HEK293 (cell line): ENCODE measurements around the gene NPRL2.

Experiments used
- CTCF ChIA-PET: fragments of 350-600 bp; formaldehyde crosslinking; extraction: SDS; loops from one replicate; lab custom pipeline; 2021; ENCODE audit warnings: antibody characterized with exemption; lab: Yijun Ruan, JAX
- POLR2A ChIA-PET: fragments of 300-600 bp; formaldehyde crosslinking; extraction: SDS; loops from one replicate; lab custom pipeline; 2020; ENCODE audit warnings: antibody characterized with exemption, inconsistent platforms; lab: Yijun Ruan, JAX
- H3K27ac ChIP-seq: fragments of 200-500 bp; sonication (Bioruptor generic); 2 replicates; pipeline ENCODE4 v1.5.1; 2014; ENCODE audit warnings: low read depth, low read length, control low read depth, inconsistent platforms; ENCODE audit errors: extremely low read depth
- H3K36me3 ChIP-seq, 2 experiments: fragments of 200-500 bp in 1 of 2; sonication (Bioruptor generic) in 1 of 2; 1 replicate in 1 of 2; 2 replicates in 1 of 2; pipeline ENCODE4 v1.5.1; 2014 to 2017; ENCODE audit warnings: inconsistent platforms in 2 of 2, low read length in 2 of 2; ENCODE audit not compliant: control insufficient read depth in 2 of 2, insufficient read depth in 1 of 2
- H3K4me1 ChIP-seq: fragments of 200-500 bp; sonication (Bioruptor generic); 2 replicates; pipeline ENCODE4 v1.5.1; 2014; ENCODE audit warnings: mild to moderate bottlenecking, low read length, inconsistent platforms; ENCODE audit not compliant: control insufficient read depth, insufficient read depth
- H3K4me3 ChIP-seq: 2 replicates; pipeline ENCODE4 v1.5.1; 2011; ENCODE audit warnings: low read depth, mild to moderate bottlenecking, control low read depth, low read length, moderate library complexity
- H3K9me3 ChIP-seq: fragments of 200-500 bp; sonication (Bioruptor generic); 2 replicates; pipeline ENCODE4 v1.5.1; 2014; ENCODE audit warnings: low read depth, low read length, inconsistent platforms; ENCODE audit not compliant: control insufficient read depth, insufficient read depth
- GFI1B ChIP-seq: fragments of 450-650 bp; formaldehyde crosslinking; IDR thresholded peaks from 2 replicates; pipeline ENCODE4 v1.5.1; 2016; ENCODE audit warnings: missing biosample characterization, missing genetic modification characterization
- GLIS1 ChIP-seq: fragments of 450-650 bp; formaldehyde crosslinking; IDR thresholded peaks from 2 replicates; pipeline ENCODE4 v1.5.1; 2016; ENCODE audit warnings: missing biosample characterization, missing genetic modification characterization
- HIC1 ChIP-seq: fragments of 450-650 bp; formaldehyde crosslinking; IDR thresholded peaks from 2 replicates; pipeline ENCODE4 v1.5.1; 2016; ENCODE audit warnings: missing biosample characterization, missing genetic modification characterization
- KLF17 ChIP-seq: fragments of 450-650 bp; formaldehyde crosslinking; IDR thresholded peaks from 2 replicates; pipeline ENCODE4 v1.5.1; 2016; ENCODE audit warnings: missing biosample characterization, missing genetic modification characterization
- MEIS1 ChIP-seq: sonication (generic); formaldehyde crosslinking; IDR thresholded peaks from 2 replicates; pipeline ENCODE4 v1.8.1; 2022; ENCODE audit warnings: missing genetic modification reagents, mild to moderate bottlenecking, borderline replicate concordance
- MYNN ChIP-seq: fragments of 450-650 bp; formaldehyde crosslinking; IDR thresholded peaks from 2 replicates; pipeline ENCODE4 v1.5.1; 2016; ENCODE audit warnings: missing biosample characterization, missing genetic modification characterization, borderline replicate concordance
- PRDM6 ChIP-seq: fragments of 450-650 bp; formaldehyde crosslinking; IDR thresholded peaks from 2 replicates; pipeline ENCODE4 v1.5.1; 2017; ENCODE audit warnings: missing biosample characterization, missing genetic modification characterization
- YY1 ChIP-seq: fragments of 450-650 bp; formaldehyde crosslinking; IDR thresholded peaks from 2 replicates; pipeline ENCODE4 v1.5.1; 2018; ENCODE audit warnings: missing biosample characterization, missing genetic modification characterization
- ZNF155 ChIP-seq: fragments of 450-650 bp; formaldehyde crosslinking; IDR thresholded peaks from 2 replicates; pipeline ENCODE4 v1.5.1; 2016; ENCODE audit warnings: missing biosample characterization, missing genetic modification characterization
- ZNF223 ChIP-seq: fragments of 450-650 bp; formaldehyde crosslinking; IDR thresholded peaks from 2 replicates; pipeline ENCODE4 v1.5.1; 2016; ENCODE audit warnings: missing biosample characterization, missing genetic modification characterization
- ZNF311 ChIP-seq: fragments of 450-650 bp; formaldehyde crosslinking; IDR thresholded peaks from 2 replicates; pipeline ENCODE4 v1.5.1; 2017; ENCODE audit warnings: missing biosample characterization, missing genetic modification characterization, borderline replicate concordance
- ZNF350 ChIP-seq: fragments of 450-650 bp; formaldehyde crosslinking; IDR thresholded peaks from 2 replicates; pipeline ENCODE4 v1.5.0; 2017; ENCODE audit warnings: missing biosample characterization, mild to moderate bottlenecking, missing genetic modification characterization
- ZNF596 ChIP-seq: fragments of 450-650 bp; IDR thresholded peaks from 2 replicates; pipeline ENCODE4 v1.5.0; 2018; ENCODE audit warnings: missing biosample characterization, mild to moderate bottlenecking, missing genetic modification characterization, moderate library complexity
- ZNF610 ChIP-seq: fragments of 450-650 bp; formaldehyde crosslinking; IDR thresholded peaks from 2 replicates; pipeline ENCODE4 v1.5.1; 2016; ENCODE audit warnings: missing biosample characterization, missing genetic modification characterization, borderline replicate concordance
- ZNF626 ChIP-seq: fragments of 450-650 bp; sonication (Bioruptor Pico); formaldehyde crosslinking; IDR thresholded peaks from 2 replicates; pipeline ENCODE4 v1.5.1; 2018; ENCODE audit warnings: missing biosample characterization, missing genetic modification characterization, inconsistent platforms
- ZNF776 ChIP-seq: fragments of 450-650 bp; formaldehyde crosslinking; IDR thresholded peaks from 2 replicates; pipeline ENCODE4 v1.5.0; 2017; ENCODE audit warnings: missing biosample characterization, missing genetic modification characterization, borderline replicate concordance
- TF ChIP-seq, protein P1 (sequence below): fragments of 450-650 bp; formaldehyde crosslinking; IDR thresholded peaks from 2 replicates; pipeline ENCODE4 v1.5.1; 2016; ENCODE audit warnings: missing biosample characterization, missing genetic modification characterization
- TF ChIP-seq, protein P2 (sequence below): fragments of 450-650 bp; formaldehyde crosslinking; IDR thresholded peaks from 2 replicates; pipeline ENCODE4 v1.5.1; 2017; ENCODE audit warnings: missing biosample characterization, missing genetic modification characterization
- TF ChIP-seq, protein P3 (sequence below): IDR thresholded peaks from 2 replicates; pipeline ENCODE4 v1.6.1; 2011; ENCODE audit warnings: mild to moderate bottlenecking, low read depth, low read length, borderline replicate concordance
- TF ChIP-seq, protein P4 (sequence below): fragments of 450-650 bp; formaldehyde crosslinking; IDR thresholded peaks from 2 replicates; pipeline ENCODE4 v1.5.1; 2016; ENCODE audit warnings: missing biosample characterization, missing genetic modification characterization

Gene NPRL2

DNA sequence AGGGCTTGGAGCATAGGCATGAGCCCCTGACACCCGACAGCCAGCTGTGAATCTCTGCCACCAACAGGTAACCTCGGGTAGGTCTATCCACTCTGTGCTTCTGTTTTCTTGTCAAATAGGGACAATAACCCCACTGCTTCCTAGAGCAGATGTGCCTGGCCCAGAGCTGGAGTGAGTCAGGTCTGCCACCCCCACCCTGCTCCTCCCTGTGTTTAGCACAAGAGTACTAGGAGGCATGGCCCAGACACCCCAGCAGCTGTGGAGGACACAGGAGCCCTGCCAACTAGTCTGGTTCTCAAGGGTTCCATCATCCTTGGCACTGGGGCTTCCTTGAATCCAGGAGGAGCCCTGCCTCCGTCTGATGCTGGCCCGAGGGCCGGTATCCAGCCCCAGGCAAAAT is 42.5 kb upstream of the NPRL2 start:
- TF ChIP-seq PRDM6 (tag by site-specific recombination) = no peak
- TF ChIP-seq ZNF776 = no peak
- no peak for TF ChIP-seq ZNF350 (tag by site-specific recombination)
- TF ChIP-seq ZNF155 = no peak
- TF ChIP-seq GFI1B (tag by site-specific recombination) = no peak
- TF ChIP-seq GLIS1 (tag by site-specific recombination) = no peak
- TF ChIP-seq, protein P1, sequence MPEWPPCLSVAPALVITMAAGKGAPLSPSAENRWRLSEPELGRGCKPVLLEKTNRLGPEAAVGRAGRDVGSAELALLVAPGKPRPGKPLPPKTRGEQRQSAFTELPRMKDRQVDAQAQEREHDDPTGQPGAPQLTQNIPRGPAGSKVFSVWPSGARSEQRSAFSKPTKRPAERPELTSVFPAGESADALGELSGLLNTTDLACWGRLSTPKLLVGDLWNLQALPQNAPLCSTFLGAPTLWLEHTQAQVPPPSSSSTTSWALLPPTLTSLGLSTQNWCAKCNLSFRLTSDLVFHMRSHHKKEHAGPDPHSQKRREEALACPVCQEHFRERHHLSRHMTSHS (tag by site-specific recombination) = no peak
- TF ChIP-seq ZNF596 (tag by site-specific recombination) = no peak
- no peak for TF ChIP-seq ZNF626 (tag by site-specific recombination)
- TF ChIP-seq ZNF610 (tag by site-specific recombination) = no peak
- TF ChIP-seq MEIS1 = no peak
- TF ChIP-seq, protein P2, sequence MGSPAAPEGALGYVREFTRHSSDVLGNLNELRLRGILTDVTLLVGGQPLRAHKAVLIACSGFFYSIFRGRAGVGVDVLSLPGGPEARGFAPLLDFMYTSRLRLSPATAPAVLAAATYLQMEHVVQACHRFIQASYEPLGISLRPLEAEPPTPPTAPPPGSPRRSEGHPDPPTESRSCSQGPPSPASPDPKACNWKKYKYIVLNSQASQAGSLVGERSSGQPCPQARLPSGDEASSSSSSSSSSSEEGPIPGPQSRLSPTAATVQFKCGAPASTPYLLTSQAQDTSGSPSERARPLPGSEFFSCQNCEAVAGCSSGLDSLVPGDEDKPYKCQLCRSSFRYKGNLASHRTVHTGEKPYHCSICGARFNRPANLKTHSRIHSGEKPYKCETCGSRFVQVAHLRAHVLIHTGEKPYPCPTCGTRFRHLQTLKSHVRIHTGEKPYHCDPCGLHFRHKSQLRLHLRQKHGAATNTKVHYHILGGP = no peak
- TF ChIP-seq, protein P3, sequence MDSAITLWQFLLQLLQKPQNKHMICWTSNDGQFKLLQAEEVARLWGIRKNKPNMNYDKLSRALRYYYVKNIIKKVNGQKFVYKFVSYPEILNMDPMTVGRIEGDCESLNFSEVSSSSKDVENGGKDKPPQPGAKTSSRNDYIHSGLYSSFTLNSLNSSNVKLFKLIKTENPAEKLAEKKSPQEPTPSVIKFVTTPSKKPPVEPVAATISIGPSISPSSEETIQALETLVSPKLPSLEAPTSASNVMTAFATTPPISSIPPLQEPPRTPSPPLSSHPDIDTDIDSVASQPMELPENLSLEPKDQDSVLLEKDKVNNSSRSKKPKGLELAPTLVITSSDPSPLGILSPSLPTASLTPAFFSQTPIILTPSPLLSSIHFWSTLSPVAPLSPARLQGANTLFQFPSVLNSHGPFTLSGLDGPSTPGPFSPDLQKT = no peak
- TF ChIP-seq, protein P4, sequence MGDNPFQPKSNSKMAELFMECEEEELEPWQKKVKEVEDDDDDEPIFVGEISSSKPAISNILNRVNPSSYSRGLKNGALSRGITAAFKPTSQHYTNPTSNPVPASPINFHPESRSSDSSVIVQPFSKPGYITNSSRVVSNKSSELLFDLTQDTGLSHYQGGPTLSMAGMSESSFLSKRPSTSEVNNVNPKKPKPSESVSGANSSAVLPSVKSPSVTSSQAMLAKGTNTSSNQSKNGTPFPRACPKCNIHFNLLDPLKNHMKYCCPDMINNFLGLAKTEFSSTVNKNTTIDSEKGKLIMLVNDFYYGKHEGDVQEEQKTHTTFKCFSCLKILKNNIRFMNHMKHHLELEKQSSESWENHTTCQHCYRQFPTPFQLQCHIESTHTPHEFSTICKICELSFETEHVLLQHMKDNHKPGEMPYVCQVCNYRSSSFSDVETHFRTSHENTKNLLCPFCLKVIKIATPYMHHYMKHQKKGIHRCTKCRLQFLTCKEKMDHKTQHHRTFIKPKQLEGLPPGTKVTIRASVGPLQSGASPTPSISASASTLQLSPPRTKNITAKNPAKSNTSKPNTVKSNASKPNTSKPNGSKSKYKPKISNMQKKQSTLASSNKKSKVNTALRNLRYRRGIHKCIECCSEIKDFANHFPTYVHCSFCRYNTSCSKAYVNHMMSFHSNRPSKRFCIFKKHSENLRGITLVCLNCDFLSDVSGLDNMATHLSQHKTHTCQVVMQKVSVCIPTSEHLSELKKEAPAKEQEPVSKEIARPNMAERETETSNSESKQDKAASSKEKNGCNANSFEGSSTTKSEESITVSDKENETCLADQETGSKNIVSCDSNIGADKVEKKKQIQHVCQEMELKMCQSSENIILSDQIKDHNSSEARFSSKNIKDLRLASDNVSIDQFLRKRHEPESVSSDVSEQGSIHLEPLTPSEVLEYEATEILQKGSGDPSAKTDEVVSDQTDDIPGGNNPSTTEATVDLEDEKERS = no peak
- TF ChIP-seq YY1 (tag by site-specific recombination) = no peak
- TF ChIP-seq ZNF311 (tag by site-specific recombination) = no peak
- TF ChIP-seq KLF17 (tag by site-specific recombination) = no peak
- no peak for TF ChIP-seq MYNN (tag by site-specific recombination)
- TF ChIP-seq HIC1 (tag by site-specific recombination) = no peak
- no peak for TF ChIP-seq ZNF223
- Histone ChIP-seq H3K27ac (no peak overlapping the region), H3K4me3 (no peak overlapping the region), H3K4me1 (no peaks in the 10 kb centered on the region), H3K9me3 (no peaks in the 10 kb centered on the region), H3K36me3 (no peaks in the 10 kb centered on the region)
- POLR2A ChIA-PET = no interaction called here
- CTCF ChIA-PET = no interaction called here
